ENCODE data around the gene URB2.

Gene URB2

DNA sequence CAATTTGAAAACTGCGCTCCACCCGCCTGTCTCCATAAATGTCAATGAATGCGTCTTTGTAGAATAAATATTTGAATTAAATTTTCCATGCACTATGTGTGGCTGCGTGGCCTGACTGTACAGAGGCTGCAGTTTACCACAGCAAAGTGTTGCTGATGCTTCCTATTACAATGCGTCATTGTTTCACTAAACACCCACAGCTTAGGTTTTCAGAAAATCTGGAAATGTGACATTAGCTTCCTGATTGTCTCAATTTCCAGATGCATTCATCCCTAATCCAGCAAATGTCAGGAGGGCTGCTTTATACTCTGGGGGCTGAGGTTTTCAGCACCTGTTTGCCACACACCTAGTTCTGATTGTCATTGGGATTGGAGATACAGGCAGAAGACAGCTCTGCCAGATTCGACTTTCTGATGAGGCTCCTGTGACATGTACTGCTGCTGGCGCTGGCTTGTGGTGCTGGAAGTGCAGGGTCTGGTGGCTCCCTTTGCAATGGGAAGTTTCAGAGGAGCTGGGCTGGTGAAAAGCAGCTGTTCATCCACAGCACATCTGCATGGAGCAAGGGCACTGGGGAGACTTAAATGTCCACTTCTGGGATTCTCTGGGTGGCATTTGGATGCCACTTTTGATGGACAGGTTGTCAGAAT, 40.0 kb downstream of the URB2 start:
- TF ChIP-seq, protein P1, sequence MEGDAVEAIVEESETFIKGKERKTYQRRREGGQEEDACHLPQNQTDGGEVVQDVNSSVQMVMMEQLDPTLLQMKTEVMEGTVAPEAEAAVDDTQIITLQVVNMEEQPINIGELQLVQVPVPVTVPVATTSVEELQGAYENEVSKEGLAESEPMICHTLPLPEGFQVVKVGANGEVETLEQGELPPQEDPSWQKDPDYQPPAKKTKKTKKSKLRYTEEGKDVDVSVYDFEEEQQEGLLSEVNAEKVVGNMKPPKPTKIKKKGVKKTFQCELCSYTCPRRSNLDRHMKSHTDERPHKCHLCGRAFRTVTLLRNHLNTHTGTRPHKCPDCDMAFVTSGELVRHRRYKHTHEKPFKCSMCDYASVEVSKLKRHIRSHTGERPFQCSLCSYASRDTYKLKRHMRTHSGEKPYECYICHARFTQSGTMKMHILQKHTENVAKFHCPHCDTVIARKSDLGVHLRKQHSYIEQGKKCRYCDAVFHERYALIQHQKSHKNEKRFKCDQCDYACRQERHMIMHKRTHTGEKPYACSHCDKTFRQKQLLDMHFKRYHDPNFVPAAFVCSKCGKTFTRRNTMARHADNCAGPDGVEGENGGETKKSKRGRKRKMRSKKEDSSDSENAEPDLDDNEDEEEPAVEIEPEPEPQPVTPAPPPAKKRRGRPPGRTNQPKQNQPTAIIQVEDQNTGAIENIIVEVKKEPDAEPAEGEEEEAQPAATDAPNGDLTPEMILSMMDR (IDR thresholded peaks at IDR 0.05; ENCODE audit: insufficient read depth, low read depth, low read length, missing control alignments), result no peak
- H3K4me3 ChIP-seq (ENCODE audit: low read length), result no peak overlapping the region
- DNase-seq (ENCODE audit: low read depth), result no peak

DNA sequence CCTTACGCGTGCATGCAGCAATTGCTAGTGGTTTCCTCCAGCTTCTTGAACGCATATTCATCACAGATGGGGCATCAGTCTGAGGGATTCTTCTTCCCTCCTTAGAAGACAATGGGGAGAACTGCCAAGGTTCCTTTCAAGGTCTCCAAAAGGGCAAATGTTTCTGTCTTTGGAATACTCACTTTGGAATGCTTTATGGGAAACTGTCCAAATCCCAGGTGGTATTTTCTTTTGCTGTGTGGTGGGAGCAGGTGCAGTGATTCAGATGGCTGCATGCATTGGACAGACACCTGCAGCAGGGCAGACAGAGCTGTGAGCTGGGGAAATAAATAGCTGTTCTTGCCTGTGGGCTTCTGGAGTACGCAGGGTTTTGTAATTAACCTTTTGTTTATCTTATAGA, 40.5 kb downstream of the URB2 start:
- no peak for DNase-seq (ENCODE audit: low read depth)
- no peak overlapping the region for H3K4me3 ChIP-seq (ENCODE audit: low read length)
- TF ChIP-seq, protein P1 (IDR thresholded peaks at IDR 0.05; ENCODE audit: insufficient read depth, low read depth, low read length, missing control alignments), result no peak

DNA sequence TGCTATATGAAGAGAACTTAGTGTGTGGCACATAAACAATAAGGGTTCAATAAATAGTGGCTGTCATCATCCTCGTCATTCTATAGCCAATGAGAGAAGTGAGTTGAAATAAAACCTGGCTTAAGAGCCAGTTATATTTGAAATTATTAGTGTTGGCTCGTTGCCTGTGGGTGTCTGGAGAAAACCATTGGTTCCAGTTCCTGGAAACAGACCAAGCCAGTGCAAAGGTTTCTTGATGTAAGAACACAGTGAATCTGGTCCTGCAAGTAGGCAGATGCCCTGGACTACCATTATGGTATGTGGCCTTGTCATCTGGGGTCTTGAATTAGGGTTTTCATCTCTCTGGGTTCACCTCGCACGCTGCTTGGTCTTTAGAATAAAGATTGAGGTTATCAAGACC, 43.3 kb downstream of the URB2 start:
- H3K4me3 ChIP-seq (ENCODE audit: low read length), result no peak overlapping the region

DNA sequence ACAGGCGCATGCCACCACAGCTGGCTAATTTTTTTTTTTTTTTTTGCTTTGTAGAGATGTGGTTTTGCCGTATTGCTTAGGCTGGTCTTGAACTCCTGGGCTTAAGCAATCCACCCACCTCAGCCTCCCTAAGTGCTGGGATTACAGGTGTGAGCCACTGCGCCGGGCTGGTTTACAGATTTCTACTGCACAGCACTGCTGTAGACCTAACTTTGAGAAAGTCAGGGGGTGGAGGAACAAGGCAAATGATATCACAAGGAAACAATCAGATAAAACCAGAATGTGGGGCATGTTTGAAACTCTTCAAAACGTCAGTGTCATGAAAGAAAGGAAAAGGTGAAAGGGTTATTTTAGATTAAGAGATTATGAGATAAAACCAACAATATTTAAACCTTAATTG, 45.3 kb downstream of the URB2 start:
- no peak overlapping the region for H3K4me3 ChIP-seq (ENCODE audit: low read length)
- TF ChIP-seq, protein P1 (IDR thresholded peaks at IDR 0.05; ENCODE audit: insufficient read depth, low read depth, low read length, missing control alignments), result no peak
- no peak for DNase-seq (ENCODE audit: low read depth)

More for the DNA sequence above, 43.3 kb downstream of the URB2 start:
- TF ChIP-seq, protein P1 (IDR thresholded peaks at IDR 0.05; ENCODE audit: insufficient read depth, low read depth, low read length, missing control alignments), result no peak
- no peak for DNase-seq (ENCODE audit: low read depth)

DNA sequence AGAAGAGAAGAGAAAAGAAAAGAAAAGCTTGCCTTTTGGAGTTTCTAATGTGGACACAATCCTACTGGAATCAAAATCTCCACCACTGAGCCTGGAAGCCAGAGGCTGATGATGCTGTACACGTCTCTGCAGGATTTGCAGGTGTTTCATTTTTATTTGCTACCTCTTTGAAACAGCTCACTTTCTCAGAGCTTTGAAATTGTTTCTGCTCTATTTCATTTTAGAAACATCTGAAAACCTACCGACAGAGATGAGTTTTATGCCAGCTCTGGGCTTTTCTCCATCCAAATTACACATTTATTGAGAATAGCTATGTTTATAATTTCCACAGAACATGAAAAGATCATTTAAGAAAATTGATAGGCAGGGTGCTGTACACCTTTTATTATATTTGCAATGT, 46.2 kb downstream of the URB2 start:
- DNase-seq (ENCODE audit: low read depth), result no peak
- TF ChIP-seq, protein P1 (IDR thresholded peaks at IDR 0.05; ENCODE audit: insufficient read depth, low read depth, low read length, missing control alignments), result no peak

DNA sequence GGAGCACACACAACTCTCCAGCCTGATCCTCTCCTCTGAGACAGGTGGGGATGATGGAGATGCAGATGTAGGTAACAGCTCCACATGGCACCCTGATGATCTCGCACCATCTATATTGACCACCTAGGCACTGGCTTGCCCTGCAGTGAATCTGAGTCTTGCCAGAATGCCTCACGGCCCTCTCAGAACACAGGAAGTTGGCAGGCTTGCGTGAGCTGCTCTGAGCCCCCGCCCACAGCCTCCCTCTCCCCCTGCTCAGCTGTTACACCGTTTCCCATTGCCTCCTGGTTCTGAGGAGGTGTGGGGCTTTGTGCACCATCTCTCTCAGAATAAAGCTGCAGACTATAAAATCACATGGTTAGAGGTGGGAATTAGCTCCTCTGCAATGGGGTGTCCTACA, 48.0 kb downstream of the URB2 start:
- TF ChIP-seq, protein P1 (IDR thresholded peaks at IDR 0.05; ENCODE audit: insufficient read depth, low read depth, low read length, missing control alignments), result no peak

More for the DNA sequence above, 46.2 kb downstream of the URB2 start:
- no peak overlapping the region for H3K4me3 ChIP-seq (ENCODE audit: low read length)

DNA sequence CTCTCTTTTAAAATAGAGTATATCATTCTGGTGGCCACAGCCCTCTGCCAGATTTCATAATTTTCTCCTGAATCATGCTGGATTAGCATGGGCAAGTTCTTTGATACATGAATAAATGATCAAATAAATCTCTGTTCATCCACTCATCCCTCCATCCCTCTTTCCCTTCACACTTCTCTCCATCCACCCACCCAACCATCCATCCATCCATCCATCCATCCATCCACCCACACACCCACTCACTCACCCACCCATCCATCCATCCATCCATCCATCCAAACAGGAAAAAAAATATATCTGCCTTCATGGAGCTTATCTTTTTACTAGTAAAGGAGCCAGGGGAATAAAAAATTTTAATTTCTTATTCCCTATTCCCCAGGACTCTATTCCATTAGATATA, 49.3 kb downstream of the URB2 start:
- TF ChIP-seq, protein P1 (IDR thresholded peaks at IDR 0.05; ENCODE audit: insufficient read depth, low read depth, low read length, missing control alignments), result no peak
- no peak overlapping the region for H3K4me3 ChIP-seq (ENCODE audit: low read length)

More for the DNA sequence above, 48.0 kb downstream of the URB2 start:
- H3K4me3 ChIP-seq (ENCODE audit: low read length), result no peak overlapping the region
- no peak for DNase-seq (ENCODE audit: low read depth)

More for the DNA sequence above, 49.3 kb downstream of the URB2 start:
- DNase-seq (ENCODE audit: low read depth), result no peak

All from epithelial cell of esophagus (primary cell).